Neural cell (in vitro differentiated cells): ENCODE results near the gene GPHN.

Experiments used
- CTCF ChIP-seq: fragments of 450-650 bp; IDR thresholded peaks from 2 replicates; pipeline ENCODE4 v1.5.1; 2014; ENCODE audit warnings: antibody characterized with exemption, mild to moderate bottlenecking, moderate library complexity; ENCODE audit not compliant: poor library complexity, severe bottlenecking
- EZH2 ChIP-seq: fragments of 200-600, 300-800 bp; shearing (Covaris generic), sonication (generic); IDR thresholded peaks from 2 replicates; pipeline ENCODE4 v1.6.1; 2014; ENCODE audit warnings: antibody characterized with exemption, low read length, borderline replicate concordance, mild to moderate bottlenecking; ENCODE audit not compliant: insufficient read depth, poor library complexity, severe bottlenecking
- MXI1 ChIP-seq: fragments of 450-650 bp; conservative IDR thresholded peaks from 2 replicates; pipeline ENCODE4 v1.6.1; 2014; ENCODE audit warnings: antibody characterized with exemption, mild to moderate bottlenecking; ENCODE audit not compliant: poor library complexity, severe bottlenecking
- RAD21 ChIP-seq: fragments of 450-650 bp; conservative IDR thresholded peaks from 2 replicates; pipeline ENCODE4 v1.6.1; 2014; ENCODE audit warnings: antibody characterized with exemption, mild to moderate bottlenecking, moderate library complexity
- REST ChIP-seq: IDR thresholded peaks from 2 replicates; pipeline ENCODE4 v1.6.1; 2012; ENCODE audit warnings: borderline replicate concordance

GRCh38 chr14:66645716-66646115 lies 137.8 kb downstream of the GPHN start:
- TF ChIP-seq EZH2 (no peak), REST (no peak), MXI1 (no peak), CTCF (no peak), RAD21 (no peak)
